Testis (tissue), 2 donors: ENCODE measurements around the gene OR6Q1.

Experiments
- CTCF ChIP-seq, 3 experiments: fragments of 450-650 bp in 2 of 3; fragments of 200-600 bp in 1 of 3; sonication (generic) in 1 of 3; IDR thresholded peaks; one replicate each; pipeline ENCODE4 v1.5.1; 2016 to 2019; ENCODE audit warnings: antibody characterized with exemption in 3 of 3, mild to moderate bottlenecking in 2 of 3, moderate library complexity in 1 of 3
- POLR2A ChIP-seq: fragments of 450-650 bp; IDR thresholded peaks from one replicate; pipeline ENCODE4 v1.6.1; 2017; ENCODE audit warnings: antibody characterized with exemption, mild to moderate bottlenecking, moderate library complexity

GRCh38 chr11:58068655-58069054, 37.9 kb downstream of the OR6Q1 start:
- no peak for TF ChIP-seq CTCF (IDR thresholded peaks at IDR 0.05)
- no peak for TF ChIP-seq POLR2A
